Skeletal muscle cell (primary cell): ENCODE results near the gene TYR.
"Not testable (repeated sequence)": the region's sequence is repeated elsewhere in the genome, so short reads cannot be mapped to it uniquely, and the experiment has no call there.

Experiments
- DNase-seq: peaks from one replicate; pipeline ENCODE4 v3.0.0-alpha.2; 2010; ENCODE audit warnings: low read depth
- H3K4me3 ChIP-seq: 2 replicates; pipeline ENCODE4 v1.5.1; 2011; ENCODE audit warnings: low read depth, mild to moderate bottlenecking, control low read depth, low read length, moderate library complexity

The TYR gene

DNA sequence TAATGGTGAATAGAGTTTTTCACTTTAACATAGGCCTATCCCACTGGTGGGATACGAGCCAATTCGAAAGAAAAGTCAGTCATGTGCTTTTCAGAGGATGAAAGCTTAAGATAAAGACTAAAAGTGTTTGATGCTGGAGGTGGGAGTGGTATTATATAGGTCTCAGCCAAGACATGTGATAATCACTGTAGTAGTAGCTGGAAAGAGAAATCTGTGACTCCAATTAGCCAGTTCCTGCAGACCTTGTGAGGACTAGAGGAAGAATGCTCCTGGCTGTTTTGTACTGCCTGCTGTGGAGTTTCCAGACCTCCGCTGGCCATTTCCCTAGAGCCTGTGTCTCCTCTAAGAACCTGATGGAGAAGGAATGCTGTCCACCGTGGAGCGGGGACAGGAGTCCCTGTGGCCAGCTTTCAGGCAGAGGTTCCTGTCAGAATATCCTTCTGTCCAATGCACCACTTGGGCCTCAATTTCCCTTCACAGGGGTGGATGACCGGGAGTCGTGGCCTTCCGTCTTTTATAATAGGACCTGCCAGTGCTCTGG is at the start of gene TYR:
Gene TYR (plus strand): TSS at position 185 of the 541 bp plus-strand sequence. CDS start 79 bp downstream, at position 264.
- no peak within 1 kb of the TSS for H3K4me3 ChIP-seq
- DNase-seq, result no peak

DNA sequence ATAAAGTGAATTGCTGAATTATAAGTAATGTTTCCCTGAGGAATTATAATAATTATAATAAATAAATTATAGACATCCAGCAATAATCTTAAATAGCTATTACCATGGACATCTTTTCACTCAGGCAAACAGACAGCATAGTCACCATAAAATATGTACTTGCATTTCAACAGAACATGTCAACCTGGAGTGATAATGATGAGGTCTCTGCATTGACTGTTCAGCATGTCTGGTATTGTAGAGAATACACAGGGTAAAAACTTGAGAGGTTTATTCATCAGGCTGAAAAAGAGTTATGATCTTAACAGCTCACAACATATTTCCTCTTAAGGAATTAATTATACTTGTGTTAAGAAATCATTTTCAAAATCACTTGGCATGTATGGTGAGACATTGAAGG is 41.1 kb upstream of the TYR start:
- H3K4me3 ChIP-seq, result no peak overlapping the region
- no peak for DNase-seq

DNA sequence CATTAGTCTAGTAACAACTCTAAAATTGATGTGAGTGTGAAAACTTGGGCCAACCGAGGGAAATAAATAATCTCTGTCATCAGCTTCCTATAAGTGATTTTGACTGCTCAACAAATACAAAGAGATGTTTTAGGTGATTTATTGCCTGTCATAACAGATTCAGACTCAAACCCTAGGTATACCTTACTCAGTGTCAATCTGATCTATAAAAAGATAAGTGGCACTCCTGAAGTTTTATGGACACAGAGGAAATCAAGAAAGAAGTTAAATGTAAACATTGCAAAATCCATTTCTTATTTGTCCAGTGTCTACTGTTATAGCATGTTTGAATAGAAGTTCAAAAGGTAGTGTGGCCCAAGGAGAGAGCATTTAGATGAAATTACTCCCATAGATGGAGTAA is 30.4 kb upstream of the TYR start:
- DNase-seq, result no peak
- H3K4me3 ChIP-seq, result no peak overlapping the region

DNA sequence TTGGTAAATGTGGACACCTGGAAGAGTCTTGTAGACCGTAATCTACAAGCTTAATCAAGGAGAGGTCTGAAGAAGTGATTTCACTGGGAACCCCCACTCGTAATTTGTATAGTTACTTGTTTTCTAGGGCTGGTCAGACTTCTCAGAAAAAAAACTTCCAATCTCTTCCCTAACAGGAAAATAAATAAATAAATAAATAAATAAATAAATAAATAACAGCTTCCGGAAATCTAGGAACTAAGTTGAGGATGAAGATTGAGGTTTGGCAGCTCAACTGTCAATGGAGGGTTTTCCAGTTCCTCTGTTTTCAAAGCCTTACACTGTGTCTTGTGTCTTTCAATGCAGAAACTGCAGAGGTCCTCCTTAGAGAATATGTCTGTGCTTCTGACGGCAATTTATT is 17.7 kb upstream of the TYR start:
- no peak for DNase-seq
- no peak overlapping the region for H3K4me3 ChIP-seq

DNA sequence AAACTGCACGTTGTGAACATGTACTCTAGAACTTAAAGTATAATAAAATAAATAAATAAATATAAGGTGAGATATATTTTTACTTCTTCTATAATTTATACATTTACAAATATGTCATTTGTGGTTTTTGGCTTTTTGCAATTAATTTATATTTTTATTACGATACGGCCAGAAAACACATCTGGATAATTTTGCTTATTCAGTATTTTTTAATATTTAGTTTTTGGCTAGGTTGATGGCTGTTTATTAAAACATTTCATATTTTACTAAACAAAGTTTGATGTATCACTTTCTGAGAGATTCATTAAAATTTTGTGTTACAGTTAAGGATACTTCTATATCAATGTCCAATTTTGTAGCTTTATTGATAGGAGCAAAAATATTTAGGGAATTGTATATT is 15.7 kb upstream of the TYR start:
- no peak overlapping the region for H3K4me3 ChIP-seq
- no peak for DNase-seq

DNA sequence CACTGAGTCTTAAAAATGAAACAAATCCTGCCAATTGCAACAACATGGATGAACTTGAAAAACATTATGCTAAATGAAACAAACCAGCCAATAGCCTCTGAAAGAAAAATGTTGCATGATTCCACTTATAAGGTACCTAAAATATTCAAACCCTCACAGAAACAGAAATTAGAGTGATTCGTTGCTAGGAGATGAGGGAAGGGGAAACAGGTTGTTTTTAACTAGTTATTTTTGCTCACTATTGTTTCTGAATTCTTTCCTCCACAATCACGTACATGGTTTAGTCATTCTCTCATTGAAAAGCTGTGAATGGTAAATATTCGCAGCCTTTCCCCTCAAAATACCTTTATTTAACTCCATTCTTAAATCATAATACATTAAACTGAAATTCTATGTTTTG is 14.0 kb upstream of the TYR start:
- no peak for DNase-seq

DNA sequence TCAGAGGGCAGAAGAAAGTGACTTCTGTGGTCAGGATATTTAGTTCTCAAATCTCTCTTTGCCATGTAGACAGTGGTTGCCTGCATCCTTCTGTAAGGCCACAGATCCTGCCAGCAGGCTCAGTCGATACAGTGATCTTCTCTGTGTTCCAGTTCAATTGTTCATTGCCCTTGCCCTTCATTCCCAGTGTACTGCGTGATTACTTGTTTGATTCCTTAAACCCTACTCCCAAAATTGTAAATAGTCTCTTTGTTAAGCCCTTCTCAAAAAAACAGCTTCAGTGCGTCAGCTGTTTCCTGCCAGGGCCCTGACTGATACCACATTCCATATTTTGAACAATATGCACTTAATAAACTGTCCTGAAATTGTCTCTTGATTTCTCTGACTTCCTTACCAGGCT is 9.3 kb upstream of the TYR start:
- DNase-seq, result no peak
- H3K4me3 ChIP-seq, result no peak overlapping the region

More for the DNA sequence above, 14.0 kb upstream of the TYR start:
- no peak overlapping the region for H3K4me3 ChIP-seq

DNA sequence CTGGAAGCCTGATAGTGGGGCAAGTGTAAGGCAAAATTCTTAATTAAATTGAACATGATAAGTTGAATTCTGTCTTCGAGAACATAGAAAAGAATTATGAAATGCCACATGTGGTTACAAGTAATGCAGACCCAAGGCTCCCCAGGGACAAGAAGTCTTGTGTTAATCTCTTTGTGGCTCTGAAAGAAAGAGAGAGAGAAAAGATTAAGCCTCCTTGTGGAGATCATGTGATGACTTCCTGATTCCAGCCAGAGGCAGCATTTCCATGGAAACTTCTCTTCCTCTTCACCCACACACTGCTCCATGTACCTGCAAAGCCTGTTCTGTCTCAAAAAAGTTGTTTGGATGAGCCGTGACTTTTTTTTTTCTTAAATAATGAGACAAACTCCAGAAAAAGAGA is 1.9 kb upstream of the TYR start:
- H3K4me3 ChIP-seq, result no peak overlapping the region
- DNase-seq, result no peak

DNA sequence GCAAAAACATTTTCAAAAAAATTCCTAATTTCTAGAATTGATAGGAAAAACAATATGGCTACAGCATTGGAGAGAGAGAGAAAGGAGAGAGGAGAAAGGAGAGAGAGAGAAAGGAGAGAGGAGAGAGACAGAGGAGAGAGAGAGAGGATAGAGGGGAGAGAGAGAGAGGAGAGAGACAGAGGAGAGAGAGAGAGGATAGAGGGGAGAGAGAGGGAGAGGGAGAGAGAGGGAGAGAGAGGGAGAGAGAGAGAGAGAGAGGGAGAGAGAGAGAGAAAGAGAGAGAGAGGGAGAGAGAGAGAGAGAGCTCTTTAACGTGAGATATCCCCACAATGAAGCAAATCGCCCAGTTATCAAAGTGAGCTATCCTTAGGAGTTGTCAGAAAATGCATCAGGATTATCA is 737 bp upstream of the TYR start:
- no peak for DNase-seq

DNA sequence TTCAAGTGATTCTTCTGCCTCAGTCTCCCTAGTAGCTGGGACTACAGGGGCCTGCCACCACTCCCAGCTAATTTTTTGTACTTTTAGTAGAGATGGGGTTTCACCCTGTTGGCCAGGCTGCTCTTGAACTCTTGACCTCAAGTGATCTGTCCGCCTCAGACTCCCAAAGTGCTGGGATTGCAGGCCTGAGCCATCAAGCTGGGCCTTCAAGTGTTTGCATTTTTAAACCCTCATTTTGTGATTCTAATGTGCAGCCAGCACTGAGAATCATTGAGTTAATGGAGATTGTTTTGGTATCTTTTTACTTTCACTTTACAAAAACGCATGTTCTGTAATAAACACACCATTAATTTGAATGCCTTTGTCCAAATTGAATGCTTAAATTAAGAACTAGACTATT is 3.4 kb downstream of the TYR start:
- no peak for DNase-seq
- H3K4me3 ChIP-seq, result no peak overlapping the region

More for the DNA sequence above, 737 bp upstream of the TYR start:
- H3K4me3 ChIP-seq, result no peak overlapping the region

DNA sequence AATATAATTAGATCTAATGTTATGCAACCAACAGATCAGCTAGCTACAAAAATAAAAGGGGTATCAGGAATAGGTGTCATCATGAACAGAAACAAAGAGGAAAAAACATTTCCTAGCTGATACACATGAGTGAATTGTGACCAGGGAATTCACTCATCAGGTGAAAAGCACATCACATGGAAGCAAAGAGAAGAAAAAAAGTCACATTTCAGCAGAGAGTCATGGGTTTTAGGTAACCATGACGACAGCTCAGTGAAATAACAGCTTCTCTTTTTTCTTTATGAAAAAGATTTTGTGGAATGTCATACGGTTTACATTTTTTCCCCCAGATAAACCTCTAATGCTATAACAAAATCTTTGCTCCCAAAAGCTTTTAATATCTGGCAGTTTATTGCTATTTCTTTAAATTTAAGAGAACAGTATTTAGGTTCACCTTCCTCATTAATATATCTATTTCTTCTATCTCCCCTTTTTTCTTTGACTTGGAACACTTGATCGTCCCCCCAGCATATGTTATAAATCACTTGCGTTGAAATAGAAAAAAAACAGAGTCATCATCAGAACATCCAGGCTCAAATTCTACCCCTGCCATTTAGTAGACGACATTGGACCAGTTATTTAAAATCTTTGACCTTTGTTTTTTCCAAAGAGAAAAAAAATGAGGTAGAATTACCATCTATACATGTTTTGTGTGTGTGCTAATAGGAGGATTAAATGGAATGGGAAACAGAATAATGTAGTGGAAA is 5.3 kb downstream of the TYR start:
- no peak overlapping the region for H3K4me3 ChIP-seq
- no peak for DNase-seq

DNA sequence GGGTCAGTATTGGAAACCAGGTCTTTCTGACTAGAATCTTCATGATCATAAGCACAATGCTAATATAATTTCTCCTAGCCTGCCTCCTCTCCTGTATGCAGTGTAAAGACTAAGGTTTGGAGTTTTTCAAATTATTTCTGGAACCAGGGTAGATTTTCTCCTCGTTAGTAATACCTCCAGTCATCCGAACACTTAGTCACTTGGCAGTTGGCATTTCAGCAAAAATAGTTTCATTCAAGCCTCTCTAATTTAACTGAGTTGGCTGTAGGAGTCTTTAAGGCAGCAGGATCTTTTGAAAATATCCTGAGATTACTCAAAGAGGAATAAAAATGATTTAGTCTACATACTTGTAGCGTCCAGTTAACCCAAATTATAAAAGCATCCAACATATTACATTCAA is 6.3 kb downstream of the TYR start:
- DNase-seq, result no peak
- H3K4me3 ChIP-seq, result no peak overlapping the region

DNA sequence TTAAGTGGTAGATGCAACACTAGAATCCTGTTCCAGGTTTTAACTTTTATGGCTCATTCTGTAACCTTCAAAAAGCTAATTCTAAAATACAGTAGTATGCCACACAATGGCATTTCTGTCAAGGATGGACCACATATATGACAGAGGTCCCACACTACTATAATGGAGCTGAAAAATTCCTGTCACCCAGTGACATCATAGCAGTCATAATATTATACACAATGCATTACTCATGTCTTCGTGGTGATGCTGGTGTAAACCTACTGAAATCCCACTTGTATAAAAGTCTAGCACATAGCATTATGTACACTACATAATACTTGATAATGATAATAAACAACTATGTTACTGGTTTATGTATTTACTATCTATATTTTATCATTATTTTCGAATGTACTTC is 12.1 kb downstream of the TYR start:
- no peak for DNase-seq
- no peak overlapping the region for H3K4me3 ChIP-seq

DNA sequence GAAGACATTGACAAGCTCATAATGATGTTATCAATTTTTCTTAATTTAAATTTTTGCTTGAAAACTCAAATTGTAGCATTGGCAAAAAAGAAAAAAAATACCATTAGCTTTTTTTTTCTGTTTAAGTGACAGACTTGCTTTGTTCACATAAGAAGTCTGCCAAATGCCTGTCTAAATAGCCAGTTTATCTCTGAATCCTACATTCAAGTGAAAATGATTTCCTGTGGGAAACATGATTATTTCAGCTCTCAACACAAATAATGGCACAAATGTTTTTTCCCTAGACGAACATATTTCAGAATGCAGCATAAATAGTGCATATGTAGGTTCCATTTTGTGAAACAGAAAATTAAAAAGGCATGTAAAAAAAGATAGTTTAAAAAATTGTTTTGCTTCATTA is 23.5 kb downstream of the TYR start:
- no peak for DNase-seq
- H3K4me3 ChIP-seq, result no peak overlapping the region

DNA sequence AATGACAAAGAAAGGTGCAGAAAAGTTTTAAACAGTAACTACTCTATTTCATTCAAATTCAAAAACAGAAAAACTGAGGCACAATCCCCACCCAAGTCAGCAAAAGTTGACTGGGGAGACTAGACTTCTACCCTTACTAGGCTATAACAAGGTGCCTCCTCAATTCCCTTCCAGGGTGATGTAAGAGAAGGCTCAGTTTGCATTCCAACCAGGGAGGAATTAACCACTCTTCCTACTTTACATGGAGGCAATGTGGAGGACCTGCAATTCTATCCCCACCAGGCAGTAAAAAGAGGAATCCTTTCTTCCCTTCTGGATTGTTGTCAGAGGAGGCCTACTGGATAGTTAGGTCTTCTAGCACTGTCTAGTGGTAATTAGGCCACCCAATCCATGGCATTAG is 26.1 kb downstream of the TYR start:
- no peak for DNase-seq
- no peak overlapping the region for H3K4me3 ChIP-seq

DNA sequence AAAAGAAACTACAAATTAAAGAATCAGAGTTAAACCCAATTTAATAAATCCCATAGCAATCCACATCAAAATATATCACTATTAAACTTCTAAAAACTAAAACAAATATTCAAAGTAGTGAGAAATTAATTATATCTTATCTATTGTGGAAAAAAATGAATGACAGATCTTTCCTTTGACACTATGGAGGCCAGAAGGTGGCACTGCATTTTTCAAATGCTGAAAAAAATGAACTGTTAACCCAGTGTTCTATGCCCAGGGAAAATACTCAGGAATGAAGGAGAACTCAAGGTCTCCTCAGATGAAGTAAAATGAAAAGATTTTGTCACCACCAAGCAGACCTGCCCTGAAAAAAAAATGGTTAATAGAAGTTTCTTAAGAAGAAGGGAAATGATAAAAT is 27.7 kb downstream of the TYR start:
- DNase-seq, result no peak

DNA sequence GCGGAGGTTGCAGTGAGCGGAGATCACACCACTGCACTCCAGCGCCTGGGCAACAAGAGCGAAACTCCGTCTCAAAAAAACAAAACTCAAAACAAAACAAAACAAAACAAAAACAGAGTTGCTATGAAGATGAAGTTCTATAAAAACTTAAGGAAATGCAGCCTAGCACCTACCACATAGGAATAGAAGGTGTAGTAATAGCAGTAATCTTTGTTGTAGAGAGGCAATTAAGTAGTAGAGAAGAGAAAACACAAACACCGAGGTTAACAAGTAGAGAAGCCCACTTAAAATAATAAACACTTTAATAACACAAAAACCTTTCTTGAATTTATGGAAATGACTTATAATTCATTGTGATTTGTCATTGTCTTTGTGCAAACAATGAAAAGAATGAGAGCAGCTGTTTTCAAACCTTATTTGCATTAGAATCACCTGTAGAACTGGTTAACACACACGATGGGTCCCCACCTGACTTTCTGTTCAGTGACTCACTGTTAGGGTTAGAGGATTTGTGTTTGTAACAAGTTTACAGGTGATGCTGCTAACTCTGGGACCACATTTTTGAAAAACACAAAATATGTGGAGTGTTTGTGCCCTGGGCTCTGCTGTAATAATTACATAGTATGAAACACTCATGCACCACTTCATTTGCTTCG is 43.1 kb downstream of the TYR start:
- no peak overlapping the region for H3K4me3 ChIP-seq
- DNase-seq, result no peak

More for the DNA sequence above, 27.7 kb downstream of the TYR start:
- no peak overlapping the region for H3K4me3 ChIP-seq

DNA sequence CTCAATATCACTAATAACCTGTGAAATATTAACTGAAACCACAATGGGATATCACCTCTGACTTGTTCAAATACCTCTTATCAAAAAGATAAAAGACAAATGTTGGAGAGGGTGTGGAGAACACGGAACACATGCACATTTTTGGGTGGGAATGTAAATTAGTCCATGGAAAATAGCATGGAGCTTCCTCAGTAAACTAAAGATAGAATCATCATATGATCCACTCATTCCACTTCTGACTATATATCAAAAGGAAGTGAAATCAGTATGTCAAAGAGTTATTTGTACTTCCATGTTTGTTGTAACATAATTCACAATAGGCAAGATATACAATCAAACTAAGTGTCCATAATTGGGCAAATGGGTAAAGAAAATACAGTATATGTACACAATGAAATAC is 57.4 kb downstream of the TYR start:
- no peak for DNase-seq
- no peak overlapping the region for H3K4me3 ChIP-seq

DNA sequence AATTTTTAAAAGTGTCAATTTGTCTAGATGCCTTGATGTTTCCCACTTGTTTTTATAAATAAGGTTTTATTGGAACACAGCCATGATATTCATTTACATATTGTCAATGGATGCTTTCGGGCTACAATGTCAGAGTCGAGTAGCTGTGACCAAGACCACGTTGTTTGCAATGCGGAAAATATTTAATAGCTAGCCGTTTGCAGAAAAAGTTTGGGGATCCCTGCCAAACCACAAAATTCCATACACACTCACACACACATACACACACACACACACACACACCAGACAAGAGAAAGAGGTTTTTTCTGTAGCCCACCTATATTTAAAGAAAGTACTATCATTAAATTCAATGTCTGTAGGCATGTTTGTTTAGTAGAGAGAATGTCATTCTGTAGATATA is 58.3 kb downstream of the TYR start:
- no peak for DNase-seq
- H3K4me3 ChIP-seq, result no peak overlapping the region

DNA sequence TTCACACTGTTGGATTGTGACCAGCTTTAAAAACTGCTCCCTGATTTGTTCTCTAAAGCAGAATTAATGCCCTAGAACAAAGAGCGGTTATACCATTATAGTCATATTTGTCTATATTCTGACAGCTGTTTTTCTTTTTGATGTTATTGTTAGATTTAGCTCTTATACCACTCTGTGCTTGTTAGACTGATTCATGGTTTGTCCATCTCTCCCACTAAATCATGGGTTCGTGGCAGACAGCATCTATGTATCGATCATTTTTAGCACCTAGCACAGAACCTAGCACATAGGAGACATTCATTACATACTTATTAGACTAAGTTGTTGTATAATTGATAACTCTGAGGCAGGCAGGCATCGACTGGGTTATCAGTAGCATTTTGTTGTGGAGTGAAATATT is 69.3 kb downstream of the TYR start:
- not testable (repeated sequence) for DNase-seq, H3K4me3 ChIP-seq

DNA sequence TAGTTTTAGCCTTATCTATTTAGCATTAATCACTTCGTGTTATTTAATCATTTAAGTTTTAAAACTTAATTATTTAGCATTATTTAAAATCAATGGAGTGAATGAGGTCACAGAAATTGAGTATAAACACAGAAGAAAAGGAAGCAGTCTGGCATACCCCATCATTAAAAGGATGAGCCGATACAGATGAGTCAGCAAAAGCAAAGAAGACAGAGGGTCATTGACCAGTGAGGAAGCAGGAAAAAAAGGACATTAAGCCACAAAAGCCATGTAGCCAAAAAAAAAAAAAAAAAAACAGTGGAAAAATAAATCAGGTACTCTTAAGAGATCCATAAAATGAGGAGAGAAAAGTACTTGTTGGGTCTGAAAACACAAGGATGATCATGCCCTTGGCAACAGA is 71.5 kb downstream of the TYR start:
- DNase-seq, result no peak
- no peak overlapping the region for H3K4me3 ChIP-seq
